NCI-H1105 (cell line): ENCODE results near the gene MTFP1.
A peak's percentile ranks its signal among the peaks of the same experiment; 100 is the strongest.
"Not testable (repeated sequence)": the region's sequence is repeated elsewhere in the genome, so short reads cannot be mapped to it uniquely, and the experiment has no call there.

Experiments
- DNase-seq: peaks from one replicate; lab custom pipeline; 2025; lab: John Stamatoyannopoulos, UW

MTFP1 gene

DNA sequence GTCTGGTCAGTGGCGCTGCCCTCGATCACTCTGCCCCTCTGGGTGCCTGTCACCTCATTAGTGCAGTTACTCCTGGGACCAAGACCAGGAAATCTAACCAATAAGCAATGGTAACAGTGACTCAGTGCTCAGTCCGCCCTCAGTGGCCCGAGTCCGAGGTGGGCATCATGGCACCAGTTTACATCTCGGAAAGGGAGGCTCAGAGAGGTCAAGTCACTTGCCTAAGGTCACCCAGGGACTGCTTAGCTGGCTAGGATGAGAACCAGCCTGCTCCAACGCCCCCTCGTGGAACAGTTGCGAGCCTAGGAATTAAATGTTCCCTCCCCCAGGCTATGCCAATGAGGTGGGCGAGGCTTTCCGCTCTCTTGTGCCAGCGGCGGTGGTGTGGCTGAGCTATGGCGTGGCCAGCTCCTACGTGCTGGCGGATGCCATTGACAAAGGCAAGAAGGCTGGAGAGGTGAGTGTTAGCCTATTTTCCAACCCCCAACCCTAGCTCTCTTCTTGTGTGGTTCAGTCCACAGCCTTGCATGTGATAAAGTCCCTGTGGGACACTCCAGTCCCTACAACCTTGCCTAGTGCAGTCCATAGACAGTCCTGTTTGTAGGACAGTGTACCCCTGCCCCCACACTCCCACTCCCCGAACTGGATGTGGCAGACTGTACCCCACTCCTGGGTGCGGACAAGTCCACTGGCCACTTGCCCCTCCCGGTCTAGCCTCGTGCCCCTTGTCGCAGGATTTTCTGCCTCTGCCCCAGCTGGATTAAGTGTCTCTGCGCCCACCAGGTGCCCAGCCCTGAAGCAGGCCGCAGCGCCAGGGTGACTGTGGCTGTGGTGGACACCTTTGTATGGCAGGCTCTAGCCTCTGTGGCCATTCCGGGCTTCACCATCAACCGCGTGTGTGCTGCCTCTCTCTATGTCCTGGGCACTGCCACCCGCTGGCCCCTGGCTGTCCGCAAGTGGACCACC is 1.1 kb downstream of the MTFP1 start:
- no peak for DNase-seq

DNA sequence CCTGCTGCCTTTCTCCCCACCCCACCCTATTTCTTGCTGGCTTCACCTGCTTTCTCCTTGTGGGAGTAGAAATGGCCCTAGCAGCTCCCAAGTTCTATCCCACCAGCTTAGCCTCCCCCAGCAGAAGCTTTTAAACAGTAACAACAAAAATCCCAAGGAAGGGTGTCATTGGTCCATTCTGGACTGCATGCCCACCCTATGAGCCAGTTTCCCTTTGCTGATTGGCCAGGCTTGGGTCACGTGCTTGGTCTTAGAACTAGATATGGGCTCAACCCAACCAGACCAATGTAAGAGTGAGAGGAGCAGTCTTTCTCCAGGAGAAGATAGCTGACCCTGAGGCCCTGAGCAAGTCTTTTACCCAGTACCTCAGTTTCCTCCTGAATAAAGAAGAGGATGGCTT is 2.3 kb downstream of the MTFP1 start:
- DNase-seq: no peak

DNA sequence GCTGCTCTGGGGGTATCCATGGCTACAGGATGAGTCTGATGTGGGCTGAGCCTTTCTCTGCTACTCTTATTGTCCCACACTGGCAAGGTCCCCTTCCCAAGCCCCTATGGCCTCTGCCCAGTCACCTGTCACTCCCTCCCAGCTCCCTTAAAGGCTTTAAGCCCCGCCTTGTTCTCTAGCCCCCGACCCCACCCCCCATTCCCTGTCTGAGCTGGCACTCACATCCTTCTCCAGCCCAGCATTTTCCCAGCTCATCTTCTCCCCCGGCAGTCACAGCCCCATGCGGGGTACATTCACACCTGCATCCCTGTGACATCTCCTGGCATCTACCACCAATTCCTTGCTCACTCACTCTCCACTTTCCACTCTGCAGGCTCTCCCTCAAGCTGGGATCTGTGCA is 4.3 kb downstream of the MTFP1 start:
- DNase-seq: no peak

DNA sequence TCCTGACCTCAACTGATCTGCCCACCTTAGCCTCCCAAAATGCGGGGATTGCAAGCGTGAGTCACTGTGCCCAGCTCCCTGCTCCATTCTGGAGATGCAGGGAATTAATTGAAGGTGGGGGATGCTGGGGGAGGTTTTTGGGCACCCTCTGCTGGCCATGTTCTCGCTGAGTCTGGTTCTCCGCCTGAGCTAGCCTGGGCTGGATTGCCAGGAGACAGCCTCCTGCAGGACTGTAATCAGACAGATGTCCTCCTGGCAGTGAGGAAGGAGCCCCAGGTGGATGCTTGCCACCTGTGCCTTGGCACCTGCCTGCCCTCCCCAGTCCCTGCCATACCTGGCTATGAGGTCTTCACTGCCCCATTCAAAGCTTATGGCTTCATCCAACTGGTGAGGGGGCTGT is 5.4 kb downstream of the MTFP1 start:
- no peak for DNase-seq

DNA sequence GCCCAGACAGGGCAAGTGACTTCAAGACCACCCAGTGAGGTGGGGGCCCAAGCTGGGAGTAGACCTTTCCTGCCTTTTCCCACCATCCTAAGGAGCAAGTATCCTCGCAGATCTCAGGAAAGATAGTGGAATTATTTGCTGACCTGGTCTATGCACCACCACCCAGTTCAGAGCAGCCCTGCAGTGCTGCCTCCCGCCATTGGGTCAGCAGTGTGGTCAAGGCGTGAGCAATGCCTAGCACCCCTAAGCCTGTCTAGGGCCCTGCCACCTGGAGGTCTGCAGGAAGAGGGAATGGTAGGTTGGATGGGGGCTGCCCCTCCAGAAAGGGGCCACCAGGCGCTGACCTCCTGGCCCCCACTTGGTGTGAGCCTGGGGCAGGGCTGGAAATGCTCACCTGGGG is 6.5 kb downstream of the MTFP1 start:
- no peak for DNase-seq

DNA sequence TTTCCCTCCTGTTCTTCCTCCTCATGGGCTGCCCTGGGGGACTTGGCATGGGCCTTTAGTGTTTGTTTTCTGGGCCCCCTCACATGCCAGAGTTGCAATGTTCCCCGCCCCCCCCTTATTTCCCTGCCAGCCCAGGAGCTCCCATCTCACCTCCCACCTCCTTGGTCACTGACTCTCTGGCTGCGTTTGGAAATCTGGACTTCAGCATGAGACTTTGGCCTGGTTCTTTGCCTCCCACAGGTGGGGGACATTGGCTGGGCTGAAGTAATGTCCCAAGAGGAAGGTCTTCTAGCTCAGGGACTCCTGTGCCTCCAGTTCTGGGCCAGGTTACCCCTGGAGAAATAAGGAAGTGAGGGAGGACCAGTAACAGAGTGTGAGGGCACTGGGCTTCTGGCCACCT is 7.0 kb downstream of the MTFP1 start:
- DNase-seq: no peak

DNA sequence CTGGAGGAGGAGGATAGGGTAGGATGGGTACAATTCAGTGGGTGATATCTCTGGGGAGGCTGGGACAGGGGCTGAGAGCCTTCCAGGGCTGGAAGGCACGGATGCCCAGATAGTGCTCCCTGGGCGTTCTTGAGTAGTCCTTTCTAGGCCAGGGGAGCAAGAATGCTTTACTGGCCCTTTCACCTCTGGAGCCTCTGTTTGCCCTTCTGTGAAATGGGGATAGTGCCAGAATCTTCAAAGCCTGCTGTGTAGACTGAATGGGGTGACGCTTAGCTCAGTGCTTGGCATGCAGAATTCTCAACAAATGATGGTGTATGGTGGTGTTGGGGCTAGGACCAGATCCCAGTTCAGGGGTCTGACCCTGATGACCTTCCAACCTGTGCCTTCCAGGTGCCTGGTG is 7.7 kb downstream of the MTFP1 start:
- no peak for DNase-seq

DNA sequence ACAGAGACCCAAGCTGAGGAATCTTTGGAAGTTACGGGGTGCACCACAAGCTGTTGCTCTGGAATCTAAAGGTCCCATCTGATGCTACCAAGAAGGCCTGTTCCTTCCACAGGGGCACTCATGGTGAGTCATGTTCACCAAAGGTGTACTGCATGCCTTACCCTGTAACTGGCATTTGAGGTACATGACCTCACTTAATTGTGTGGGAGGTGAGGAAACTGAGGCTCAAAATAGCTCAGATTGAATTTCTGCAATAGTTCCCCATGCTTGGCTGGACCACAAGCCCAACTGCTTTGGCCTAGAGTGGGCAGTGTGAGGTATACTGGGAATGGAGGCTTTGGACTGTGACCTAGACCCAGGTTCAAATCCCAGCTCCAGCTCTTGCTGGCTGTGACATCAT is 8.2 kb downstream of the MTFP1 start:
- no peak for DNase-seq

DNA sequence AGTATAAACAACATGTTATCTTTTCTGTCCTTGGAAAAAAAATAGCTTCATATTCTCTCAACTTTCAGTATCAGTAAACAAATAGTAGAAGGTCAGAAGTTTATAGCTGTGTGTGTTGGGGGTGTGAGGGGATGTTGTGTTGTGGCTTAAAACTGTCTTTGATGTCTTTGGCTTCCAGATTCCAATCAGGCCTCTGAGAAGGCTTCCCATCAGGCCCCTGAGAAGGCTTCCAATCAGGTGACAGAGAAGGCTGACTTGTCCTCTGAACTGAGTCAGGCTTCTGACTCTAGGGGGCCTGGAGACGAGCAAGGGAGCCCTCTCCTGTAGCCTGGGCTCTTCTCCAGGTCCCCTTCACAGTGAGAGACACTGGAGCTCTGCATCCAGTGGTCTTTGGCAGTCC is 9.3 kb downstream of the MTFP1 start:
- DNase-seq: no peak

DNA sequence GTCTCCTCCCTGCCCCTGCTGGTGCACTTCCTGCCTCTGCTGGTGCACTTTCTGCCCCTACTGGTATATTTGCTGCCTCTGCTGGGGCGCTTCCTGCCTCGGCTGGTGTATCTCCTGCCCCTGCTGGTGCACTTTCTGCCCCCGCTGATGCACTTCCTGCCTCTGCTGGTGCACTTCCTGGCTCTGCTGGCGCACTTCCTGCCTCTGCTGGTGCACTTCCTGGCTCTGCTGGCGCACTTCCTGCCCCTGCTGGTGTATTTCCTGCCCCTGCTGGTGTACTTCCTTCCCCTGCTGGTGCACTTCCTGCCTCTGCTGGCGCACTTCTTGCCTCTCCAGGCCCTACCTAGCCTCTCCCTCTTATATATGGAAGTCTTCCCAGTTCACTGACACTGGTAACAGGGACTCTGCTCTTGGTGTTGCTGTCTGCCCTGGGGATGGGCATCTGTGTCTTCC is 10.1 kb downstream of the MTFP1 start:
- no peak for DNase-seq

DNA sequence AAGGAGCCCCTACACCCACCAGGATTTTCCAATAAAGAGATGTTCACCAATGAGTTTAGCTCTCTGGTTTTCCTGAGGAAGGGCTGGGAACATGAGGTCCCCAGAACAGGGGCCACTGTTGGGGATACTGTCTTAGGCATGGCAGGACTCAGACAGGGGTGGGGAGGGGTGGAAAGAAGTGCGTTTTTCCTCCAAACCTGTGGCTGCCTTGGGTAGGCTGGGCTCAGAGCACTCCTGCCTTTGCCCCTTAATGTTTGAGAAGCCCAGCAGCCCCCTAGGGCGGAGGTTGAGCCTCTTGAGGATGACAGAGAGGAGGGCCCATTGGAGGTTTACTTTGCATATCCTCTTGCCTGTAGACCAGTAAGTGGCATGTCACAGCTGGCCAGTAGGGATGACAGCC is 10.6 kb downstream of the MTFP1 start:
- no peak for DNase-seq

DNA sequence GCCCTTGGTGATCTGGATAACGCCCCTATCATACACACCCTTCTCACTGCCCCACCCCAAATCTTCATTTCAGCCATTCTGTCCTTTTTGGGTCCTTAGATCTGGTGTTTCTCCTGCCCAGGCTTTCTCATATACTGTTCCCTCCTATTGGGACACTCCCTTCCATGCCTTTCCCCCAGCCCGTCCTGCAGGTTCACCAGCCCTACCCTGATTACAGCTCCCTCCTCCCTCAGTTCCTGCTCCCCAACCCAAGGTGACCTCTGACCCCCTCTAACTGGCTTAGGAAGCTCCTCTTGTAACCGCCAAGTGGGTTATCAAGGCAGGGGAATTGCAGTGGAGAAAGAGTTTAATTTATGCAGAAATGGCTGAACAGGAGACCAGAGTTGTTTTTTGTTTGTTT is 13.0 kb downstream of the MTFP1 start:
- DNase-seq: no peak

DNA sequence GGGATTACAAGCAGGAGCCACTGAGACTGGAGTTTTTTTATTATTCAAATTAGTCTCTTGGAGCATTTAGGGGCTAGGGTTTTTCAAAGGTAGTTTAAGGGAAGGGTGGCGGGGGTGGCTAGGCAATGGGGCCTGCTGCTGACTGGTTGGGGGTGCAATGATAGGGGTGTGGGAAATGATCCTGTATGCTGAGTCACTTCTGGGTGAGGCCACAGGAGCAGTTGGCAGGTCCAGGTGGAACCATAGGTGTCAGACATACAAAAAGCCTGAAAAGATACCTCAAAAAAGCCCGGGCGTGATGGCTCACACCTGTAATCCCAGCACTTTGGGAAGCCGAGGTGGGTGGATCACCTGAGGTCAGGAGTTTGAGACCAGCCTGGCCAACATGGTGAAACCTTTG is 13.7 kb downstream of the MTFP1 start:
- DNase-seq: no peak

DNA sequence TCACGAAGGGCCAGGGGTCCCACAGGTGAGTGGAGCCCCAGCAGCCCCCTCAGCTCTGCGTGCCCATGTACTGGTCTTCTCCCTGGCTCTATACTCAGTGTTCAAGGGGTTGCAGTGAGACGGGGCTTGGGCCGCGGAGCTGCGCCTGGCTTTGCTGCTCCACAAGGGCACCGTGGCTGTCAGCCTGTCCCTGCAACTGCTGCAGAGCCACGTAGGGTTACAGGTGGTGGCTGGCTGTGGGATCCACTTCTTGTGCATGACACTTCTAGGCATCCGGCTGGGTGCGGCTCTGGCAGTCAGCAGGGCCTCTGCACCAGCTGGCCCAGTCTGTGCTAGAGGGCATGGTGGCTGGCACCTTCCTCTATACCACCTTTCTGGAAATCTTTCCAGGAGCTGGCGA is 14.3 kb downstream of the MTFP1 start:
- DNase-seq: no peak

DNA sequence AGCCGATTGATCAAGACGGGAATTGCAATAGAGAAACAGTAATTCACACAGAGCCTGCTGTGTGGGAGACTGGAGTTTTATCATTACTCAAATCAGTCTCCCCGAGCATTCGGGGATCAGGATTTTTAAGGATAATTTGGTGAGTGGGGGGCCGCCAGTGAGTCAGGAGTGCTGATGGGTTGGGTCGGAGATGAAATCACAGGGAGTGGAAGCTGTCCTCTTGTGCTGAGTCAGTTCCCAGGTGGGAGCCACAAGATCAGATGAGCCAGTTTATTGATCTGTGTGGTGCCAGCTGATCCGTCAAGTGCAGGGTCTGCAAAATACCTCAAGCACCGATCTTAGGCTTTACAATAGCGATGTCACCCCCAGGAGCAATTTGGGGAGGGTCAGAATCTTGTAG is 15.5 kb downstream of the MTFP1 start:
- no peak for DNase-seq

DNA sequence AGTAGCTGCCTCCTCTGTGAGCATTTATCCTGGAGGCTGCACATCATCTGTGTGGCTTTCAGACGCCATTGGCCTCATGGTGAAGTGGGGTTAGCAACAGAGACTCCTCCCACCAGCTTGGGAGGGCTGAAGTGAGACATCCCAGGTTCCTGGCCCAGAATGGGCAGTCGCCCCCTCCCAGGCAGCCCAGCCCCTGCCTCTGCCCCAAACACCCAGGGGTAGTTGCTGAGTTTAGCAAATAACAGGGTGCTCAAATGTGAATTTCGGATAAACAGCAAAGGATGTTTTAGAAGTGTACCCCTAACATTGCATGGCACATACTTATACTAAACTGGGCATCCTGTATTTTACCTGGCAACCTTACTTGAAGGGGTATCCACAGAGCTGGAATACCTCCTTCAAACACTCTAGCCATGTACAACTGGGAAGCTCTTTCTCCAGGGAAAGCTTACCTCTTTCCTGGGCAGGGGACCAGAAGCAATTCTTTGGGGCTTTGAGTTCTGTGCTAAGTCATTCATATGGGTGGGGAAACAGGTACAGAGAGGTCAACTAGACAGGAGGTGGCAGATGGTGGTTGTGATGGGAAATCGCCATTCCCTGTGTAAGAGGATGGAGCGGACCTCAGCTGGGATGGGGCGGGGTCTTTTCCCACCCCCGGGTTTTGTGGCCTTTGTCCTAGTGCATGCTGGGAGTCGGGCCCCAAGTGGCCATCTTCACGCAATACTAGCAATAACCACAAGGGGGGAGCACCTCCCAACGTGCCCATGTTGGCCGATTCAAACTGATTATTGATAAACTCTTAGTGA is 19.3 kb downstream of the MTFP1 start:
- peak; percentile 52 for DNase-seq

DNA sequence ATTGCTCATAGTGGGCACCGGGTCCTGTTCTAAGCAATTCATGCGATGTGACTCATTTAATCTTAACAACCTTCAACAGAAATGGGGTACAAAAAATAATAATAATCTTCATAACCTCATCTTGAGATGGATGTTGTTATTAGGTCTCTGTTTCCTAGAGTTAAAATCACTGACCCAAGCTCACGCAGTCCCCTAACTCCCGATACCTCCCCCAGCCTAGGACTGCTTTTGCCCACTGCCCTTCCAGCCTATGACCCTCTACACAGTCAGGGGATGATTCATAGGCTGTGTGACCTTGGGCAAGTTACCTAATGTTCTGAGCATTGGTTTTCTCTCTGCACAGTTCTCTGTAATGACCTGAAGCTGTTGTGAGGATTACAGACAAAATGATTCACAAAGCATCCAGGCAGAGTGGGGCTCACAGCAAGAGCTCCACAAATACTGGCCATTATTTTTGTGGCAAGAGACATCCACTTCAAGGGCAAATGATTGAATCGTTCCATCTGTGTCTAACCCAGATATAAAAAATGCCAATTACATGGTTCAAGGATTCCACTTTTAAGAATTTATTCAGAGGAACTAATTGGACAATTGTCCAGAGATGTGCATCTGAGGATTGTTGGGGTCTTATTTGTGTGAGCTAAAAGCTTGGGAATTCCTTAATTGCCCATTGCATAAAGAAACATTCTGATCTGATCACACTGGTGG is 20.0 kb downstream of the MTFP1 start:
- DNase-seq: no peak

DNA sequence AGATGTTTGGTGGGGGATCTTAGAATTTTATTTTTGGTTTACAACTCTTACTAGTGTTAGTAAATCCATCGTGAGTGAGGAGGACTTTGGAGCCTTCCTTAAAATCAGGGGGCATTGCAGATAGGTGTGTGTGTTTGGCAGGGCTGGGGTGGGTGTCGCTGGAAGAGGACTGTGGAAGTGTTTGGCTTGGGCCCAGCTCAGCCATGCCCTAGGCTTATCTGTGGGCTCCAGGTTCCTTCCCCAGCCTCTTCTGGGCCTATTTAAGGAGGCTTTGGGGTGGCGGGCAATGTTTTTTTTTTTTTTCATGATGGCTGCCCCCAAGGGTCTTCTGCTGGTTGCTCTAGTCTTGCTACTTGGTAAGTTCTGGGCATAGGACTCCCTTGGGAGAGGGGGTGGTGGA is 22.1 kb downstream of the MTFP1 start:
- DNase-seq: no peak

DNA sequence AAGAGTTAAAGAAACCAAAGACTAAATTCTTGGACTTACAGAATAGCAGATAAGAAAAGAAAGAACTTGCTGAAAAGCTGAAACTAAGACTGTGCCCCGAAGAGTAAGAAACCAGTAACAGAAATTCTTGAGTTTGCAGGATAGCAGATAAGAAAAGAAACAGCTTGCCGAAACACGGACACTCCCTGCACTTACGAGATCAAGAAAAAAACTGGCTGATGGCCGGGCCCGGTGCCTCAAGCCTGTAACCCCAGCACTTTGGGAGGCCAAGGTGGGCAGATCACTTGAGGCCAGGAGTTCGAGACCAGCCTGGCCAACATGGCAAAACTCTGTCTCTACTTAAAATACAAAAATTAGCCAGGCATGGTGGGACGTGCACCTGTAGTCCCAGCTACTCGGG is 25.9 kb downstream of the MTFP1 start:
- not testable (repeated sequence) for DNase-seq

DNA sequence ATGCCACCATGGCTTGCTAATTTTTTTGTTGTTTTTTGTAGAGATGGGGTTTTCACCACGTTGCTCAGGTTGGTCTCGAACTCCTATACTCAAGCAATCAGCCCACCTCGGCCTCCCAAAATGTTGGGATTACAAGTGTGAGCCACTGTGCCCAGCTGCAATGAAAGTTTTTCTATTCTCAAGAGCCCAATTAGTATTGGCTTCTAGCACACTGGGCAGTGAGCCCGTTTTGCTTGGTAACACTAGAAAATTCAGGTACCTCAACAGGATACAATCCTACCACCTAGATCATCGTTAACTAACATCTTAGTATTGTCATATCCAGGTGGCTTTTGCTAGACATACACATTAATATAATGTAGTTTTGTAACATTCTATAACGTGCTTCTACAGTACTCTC is 27.3 kb downstream of the MTFP1 start:
- DNase-seq: peak; percentile 24

DNA sequence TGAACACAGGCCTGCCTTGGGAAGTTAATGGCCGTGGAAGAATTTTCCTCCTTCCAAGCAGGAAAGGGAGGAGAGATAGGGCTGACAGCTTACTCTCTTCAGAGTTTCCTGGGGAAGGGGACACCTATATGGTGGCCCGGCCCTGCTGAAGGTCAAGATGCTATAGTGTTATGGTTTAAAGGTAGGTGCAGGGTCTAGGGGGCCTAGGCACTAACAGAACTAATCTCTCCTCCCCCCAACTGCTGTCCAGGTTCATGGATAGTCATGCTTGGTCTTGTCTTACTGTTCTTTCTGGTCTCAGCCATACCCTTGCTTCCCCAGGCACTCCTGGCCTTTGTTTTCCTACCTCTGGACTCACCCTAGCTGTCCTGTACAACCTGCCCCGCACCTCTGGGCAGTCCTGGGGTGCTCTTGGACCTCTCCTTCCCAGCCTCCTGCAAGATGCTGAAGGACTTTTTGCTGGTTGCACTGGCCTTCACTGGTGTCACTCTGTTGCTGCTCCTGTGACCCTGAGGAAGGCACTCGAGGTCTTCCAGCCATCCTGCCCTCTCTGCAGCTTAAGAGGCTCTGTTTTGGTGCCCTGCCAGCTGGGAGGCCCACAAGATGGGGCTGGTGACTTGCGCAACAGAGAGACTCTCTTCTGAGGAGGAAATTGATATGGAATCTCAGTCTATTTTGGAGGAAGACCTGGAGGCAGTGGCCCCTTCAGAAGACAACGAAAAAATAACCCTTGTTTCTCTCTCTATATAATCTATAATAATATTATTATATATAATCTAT is 28.4 kb downstream of the MTFP1 start:
- no peak for DNase-seq
